GM21576 (cell line): ENCODE results near the gene SCAI.
A peak's percentile ranks its signal among the peaks of the same experiment; 100 is the strongest.
"Not testable (repeated sequence)": the region's sequence is repeated elsewhere in the genome, so short reads cannot be mapped to it uniquely, and the experiment has no call there.

Experiments
- ATAC-seq: cut with Tn5 transposase; IDR thresholded peaks from one replicate; pipeline ENCODE4 v1.9.1; 2021; ENCODE audit warnings: mild to moderate bottlenecking, moderate library complexity; ENCODE audit not compliant: unreplicated experiment

SCAI gene

GRCh38 chr9:124950050-124950718, 193.1 kb downstream of the SCAI start:
- ATAC-seq: no peak

- no peak for ATAC-seq
Observed at GRCh38 chr9:124949387-124949786, 193.9 kb downstream of the SCAI start.

DNA sequence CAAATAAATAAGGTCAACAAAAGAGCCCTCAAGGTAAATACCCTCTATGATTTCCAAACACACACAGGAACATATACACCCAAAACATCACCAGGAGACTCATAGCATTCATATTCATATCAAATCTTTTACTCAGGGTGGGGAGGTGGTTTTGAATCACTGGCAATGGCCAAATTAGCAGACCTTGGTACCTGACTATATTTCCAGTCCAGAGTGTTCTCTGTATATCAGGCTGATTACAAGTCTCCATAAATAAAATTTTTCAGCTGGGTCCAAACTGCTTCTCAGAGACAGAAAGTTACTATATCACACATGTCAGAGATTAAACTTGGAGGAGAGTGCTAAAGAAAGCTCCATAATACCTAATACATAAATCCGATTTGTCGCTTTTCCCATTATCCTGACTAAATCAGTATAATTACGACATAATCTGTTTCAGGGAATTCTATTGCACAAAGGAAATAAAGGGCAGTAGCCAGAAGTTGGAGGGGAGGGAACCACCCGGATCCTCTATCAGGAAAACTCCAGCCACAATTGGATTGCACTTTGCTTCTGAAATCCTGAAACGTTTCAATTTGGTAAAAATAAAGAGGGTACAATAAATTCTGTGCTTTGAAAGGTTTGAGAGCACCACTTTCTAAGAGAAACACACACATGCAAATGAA, 195.5 kb downstream of the SCAI start:
- ATAC-seq: no peak

- no peak for ATAC-seq
Observed at GRCh38 chr9:124946167-124946566, 197.2 kb downstream of the SCAI start.

DNA sequence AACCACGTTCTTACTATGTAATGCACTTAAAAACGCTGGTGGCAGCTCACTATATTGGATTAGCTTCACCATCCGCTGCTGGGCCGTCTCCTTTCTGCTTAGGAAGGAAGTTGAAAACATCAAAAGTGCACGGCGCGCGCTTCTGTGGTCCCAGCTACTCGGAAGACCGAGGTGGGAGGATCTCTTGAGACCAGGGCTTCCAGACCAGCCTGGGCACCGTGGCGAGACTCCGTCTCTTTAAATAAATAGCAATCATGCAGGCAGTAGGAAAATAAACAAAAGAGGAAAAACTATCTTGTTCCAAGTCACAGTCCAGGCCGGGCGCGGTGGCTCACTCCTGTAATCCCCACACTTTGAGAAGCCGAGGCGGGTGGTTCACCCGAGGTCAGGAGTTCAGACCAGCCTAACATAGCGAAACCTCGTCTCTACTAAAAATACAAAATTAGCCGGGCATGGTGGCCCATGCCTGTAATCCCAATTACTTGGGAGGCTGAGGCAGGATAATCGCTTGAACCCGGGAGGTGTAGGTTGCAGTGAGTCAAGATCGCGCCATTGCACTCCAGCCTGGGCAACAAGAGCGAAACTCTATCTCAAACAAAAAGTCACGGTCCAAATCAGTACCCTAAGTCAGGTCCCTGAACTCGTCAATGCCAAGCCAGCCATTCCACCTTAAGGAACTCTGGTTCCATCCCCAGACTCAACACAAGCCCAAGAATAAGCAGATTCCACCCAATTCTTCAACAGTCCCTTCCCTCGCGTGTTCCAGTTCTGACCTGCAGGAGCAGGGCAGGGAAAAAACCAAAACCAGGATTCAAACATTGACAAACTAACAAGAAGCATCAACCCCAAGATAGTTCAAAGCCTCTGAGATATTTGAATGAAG, 201.4 kb downstream of the SCAI start:
- peak; percentile 22 for ATAC-seq

GRCh38 chr9:124940894-124941678, 202.2 kb downstream of the SCAI start, which contains the start of gene GOLGA1:
Gene GOLGA1, minus strand, starts transcription at chr9:124941083. Its CDS starts 2,372 bp downstream, at chr9:124938711.
- peak; percentile 72 for ATAC-seq

GRCh38 chr9:124940521-124940893, 202.8 kb downstream of the SCAI start:
- ATAC-seq: peak; percentile 35

- ATAC-seq: no peak
Observed at GRCh38 chr9:124939944-124940343, 203.4 kb downstream of the SCAI start.

DNA sequence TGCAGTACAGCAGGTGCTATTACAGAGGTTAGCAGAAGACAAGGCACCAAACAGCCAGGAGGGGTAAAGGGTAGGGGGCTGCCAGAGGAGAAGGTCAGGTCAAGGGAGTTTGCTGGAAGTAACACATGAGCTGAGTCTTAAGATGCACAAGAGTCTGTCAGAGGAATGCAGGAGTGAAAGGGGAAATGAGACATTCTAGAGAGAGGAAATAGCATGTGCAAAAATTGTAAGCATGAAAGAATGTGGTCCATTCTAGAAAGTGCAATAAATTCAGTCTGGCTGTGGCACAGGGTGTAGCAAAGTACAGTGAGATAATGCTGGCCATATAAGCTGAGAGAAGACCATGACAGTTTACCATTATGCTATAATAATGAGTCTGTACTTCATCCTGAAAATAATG, 209.0 kb downstream of the SCAI start:
- no peak for ATAC-seq

DNA sequence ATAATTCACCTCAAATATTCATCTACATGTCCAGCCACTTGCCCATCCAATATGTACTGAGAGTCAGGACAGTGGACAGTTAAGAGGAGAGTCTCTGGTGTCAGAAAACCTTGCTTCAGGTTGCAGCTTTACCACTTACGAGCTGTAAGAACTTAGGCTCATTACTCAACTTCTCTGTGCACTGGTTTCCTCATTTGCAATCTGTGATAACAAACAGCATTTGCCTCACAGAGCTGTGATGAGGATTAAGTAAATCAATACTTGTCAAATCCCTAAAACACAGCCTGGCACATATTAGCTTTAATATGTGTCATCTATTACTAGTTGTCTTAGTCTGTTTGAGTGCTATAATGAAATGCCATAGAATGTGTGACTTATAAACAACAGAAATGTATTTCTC, 211.0 kb downstream of the SCAI start:
- no peak for ATAC-seq

- ATAC-seq: no peak
Observed at GRCh38 chr9:124929464-124929863, 213.9 kb downstream of the SCAI start.

GRCh38 chr9:124928116-124928515, 215.2 kb downstream of the SCAI start:
- ATAC-seq: no peak

- not testable (repeated sequence) for ATAC-seq
Observed at GRCh38 chr9:124920394-124920793, 222.9 kb downstream of the SCAI start.

- no peak for ATAC-seq
Observed at GRCh38 chr9:124914753-124915405, 228.4 kb downstream of the SCAI start.

GRCh38 chr9:124913378-124913777, 229.9 kb downstream of the SCAI start:
- ATAC-seq: no peak

DNA sequence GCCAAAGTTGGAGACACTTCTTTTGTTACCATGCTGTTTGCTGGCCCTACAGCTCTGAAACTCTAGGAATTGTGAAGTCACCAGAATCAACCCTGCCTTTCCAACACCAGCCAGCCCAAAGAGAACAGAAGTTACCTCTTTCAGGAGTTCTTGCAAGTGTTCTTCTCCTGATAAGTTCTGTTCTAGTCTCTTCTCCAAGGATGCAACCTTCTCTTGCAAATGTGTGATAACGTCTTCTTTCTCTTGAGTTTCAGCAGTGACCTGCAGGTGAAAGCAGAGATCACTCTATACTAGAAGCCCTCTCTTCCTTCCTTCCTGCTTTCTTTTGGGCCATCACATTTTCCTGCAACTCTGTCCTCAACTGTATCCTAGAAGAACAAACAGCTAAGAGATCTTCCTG, 231.6 kb downstream of the SCAI start:
- ATAC-seq: no peak

DNA sequence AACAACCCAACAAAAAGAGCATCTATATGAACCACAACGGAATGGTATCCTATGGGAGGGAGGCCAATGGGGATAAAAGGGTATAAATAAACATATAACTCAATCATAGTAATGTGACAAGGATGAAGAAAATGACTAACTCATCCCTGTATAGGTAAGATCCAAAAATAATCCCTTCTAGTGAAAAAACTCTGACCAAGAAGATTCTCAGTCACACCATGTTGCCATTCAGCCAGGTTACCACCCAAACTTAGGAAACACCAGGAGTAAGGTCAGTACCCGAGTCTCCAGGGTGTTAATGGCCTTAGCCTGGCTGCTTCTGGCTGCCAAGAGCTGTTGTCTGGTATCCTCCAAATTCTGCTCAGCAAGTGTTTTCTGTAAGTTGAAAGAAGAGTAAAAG, 235.2 kb downstream of the SCAI start:
- ATAC-seq: no peak

- ATAC-seq: no peak
Observed at GRCh38 chr9:124906966-124907365, 236.4 kb downstream of the SCAI start.

DNA sequence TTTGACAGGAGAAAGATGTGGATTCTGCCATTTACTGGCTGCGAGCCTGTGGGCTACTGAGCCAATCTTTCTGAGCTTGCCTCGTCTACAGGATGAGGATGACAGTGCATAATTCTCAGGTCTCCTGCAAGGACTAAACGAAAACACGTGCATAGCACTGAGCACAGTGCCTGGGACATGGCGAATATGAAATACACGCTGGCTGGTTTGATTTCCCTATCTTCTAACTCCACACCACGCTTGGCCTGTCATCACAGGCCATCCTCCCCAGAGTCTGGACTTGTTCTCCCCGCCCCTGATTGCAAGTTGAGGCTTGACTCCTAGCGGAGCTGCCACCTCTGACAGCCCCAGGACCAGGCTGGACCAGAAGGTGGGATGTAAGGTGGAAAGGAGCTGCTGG, 243.5 kb downstream of the SCAI start:
- no peak for ATAC-seq
